ENCODE measurements around the gene COL6A2.
"Not testable (repeated sequence)": the region's sequence is repeated elsewhere in the genome, so short reads cannot be mapped to it uniquely, and the experiment has no call there.

COL6A2 gene

GRCh38 chr21:46097336-46098293, at the start of gene COL6A2:
TSS of gene COL6A2 (plus strand) at chr21:46098112.
- DNase-seq (ENCODE audit: low spot score), result peak; percentile 91

DNA sequence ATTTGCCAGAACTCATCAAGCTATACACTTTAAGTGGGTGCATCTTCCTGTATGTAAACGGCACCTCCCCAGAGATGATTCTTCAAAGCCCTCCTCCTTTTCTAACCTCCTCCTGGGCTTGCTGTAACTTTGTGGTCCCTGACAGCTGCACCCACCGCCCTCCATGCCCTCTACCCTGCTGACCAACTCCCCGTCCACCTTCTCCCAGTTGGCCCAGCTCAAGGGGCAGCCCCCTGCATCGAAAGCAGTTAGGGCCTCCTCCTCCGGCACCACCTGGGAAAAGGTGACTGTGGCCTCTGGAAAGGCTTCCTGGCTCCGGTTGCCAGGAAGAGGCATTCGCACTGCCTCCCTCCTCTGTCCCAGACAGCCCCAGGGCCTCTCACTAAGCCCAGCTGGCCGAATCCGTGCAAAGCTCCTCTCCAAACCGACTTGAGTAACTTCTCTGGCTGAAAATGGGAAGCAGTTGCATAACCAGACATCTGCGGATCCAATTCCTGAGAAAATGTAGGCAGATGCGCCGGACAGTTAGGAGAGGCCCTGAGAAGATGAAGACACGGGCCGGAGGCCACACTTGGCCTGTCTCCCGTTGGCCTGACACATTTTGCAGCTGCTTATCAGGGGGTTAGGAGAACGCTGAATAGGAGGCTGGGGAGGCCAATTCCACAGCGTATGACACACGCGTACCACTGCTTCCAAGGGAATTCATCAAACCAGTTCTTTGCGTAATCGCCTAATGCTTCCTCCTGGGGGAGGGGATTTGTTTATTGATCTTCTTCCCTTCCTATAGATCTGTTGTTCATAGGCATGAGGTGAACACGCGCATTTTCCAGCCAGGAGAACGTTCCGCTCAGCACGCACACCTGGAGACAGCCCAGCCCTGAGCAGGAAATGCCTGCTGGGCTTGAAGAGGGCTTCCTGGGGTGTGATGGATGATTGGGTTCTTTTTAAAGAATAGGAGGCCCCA, 48.7 kb upstream of the COL6A2 start:
- peak; percentile 89 for DNase-seq (ENCODE audit: low spot score)

GRCh38 chr21:46049890-46050667, 47.8 kb upstream of the COL6A2 start:
- DNase-seq (ENCODE audit: low spot score), result no peak

DNA sequence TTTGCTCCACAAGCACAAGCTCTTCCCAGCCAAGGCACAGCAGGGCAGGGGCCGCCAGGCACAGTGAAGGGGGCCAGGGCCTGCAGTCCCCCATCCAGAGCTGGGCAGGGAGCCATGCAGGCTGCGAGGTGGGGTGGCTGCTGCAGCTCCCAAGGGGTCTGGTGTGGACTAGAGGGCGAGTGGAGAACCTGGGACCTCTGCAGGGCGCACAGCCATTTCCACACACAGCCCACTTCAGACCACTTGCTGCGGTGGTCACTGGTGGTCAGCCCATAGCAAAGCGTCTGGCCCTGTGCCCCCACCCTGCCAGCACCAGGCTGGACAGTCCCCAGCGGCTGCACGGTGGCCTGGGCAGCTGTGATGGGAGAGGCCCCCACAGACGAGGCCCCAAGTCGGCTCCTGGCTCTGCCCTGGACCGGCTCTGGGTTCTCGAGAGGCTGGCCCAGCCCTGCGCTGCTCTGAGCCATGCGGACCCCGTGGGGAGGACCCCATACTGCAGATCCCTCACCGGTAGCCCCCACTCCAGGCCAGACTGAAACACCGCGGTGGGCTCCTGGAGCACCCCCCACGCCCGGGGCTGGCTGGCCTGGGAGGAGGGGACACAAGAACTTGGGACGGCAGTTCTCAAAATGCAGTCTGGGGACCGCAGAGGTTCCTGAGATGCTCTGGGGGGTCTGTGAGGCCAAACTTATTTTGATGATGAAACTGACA, 47.1 kb upstream of the COL6A2 start:
- DNase-seq (ENCODE audit: low spot score), result no peak

DNA sequence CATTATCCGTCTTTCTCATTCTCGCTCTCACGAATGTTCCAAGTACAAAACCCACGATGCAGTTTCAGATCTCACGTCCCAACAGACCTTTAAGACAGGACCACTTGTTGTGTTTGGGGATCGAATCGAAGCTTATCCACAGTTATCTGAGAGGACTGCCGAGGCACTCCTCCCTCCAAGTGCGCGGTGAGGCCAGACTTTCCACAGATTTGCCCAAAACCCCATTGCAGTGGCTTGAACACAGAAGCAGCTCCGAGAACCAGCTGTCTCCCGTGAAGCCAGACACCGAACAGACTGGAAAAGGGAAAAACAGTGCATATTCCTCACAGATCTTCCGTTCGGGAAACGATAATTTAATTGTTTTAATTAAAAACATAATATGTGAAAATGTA, 46.5 kb upstream of the COL6A2 start:
- no peak for DNase-seq (ENCODE audit: low spot score)

DNA sequence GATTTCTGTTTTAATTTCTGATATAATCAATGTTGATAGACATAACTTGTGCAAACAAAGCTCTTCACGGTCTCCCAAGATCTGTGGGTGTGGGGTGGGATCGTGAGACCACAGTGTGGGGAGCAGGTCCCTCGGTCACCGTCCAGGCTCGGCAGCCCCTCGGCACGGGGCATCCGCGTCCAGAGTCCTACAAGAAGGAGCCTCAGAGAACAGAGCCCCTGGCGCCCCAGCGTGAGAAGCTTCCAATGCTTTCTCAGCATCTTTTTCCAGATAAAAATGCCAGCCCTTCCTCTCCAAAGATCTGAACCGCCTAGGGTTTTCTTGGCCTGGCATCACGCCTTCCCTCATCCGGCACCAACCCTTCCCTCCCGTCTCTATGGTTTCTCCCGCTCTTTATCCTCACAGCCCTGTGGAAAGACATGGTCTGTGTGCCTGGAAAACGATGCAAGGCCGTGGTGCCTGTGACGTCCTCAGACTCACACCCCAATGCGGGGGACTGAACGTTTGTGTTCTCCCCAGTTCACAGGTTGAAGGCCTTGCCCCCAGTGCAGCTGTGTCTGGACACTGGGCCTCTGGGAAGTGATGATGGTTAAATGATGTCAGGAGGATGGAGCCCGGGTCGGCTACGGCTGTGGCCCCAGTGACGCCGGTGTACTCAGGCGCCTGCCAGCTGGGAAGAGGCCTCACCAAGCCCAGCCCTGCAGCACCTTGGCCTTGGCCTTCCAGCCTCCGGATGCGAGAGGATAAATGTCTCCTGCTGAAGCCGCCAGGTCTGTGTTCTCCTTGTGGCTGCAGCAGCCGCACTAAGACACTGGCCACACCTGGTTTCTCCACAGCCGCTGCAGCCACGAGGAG, 45.9 kb upstream of the COL6A2 start:
- no peak for DNase-seq (ENCODE audit: low spot score)

DNA sequence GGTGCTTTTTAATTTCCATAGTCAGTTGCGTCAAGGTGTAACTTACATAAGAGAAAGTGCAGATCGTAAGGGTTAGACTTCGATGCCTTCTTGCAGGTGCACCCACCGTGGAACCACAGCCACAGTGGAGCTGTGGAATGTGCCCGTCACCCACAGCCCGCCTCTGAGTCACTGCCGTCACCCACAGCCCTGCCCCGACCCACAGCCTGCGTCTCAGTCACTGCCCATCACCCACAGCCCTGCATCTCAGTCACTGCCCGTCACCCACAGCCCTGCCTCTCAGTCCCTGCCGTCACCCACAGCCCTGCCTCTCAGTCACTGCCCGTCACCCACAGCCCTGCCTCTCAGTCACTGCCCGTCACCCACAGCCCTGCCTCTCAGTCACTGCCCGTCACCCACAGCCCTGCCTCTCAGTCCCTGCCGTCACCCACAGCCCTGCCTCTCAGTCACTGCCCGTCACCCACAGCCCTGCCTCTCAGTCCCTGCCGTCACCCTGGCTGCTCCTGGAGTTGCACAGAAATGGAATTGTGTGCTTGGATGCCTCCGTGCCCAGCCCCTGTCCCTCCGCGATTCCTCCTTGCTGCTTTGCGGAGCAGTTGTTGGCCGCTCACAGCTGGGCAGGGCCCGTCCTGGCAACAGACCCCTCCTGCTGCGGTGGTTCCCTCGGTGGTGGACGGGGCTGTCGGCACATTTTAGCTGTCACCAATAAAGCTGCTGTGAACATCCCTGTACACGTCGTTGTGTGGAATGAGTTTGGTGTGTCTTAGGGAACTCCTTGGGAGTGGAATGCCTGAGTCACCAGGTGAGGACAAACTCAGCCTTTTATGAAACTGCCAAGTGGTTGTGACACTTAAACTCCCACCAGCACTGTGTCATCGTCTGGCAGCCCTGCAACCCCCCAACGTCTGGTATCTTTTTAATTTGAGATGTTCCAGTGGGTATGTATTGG, 44.9 kb upstream of the COL6A2 start:
- DNase-seq (ENCODE audit: low spot score), result peak; percentile 61

- DNase-seq (ENCODE audit: low spot score), result no peak
Observed at GRCh38 chr21:46054031-46054430, 43.9 kb upstream of the COL6A2 start.

GRCh38 chr21:46054451-46054881, 43.4 kb upstream of the COL6A2 start:
- peak; percentile 65 for DNase-seq (ENCODE audit: low spot score)

GRCh38 chr21:46055863-46056281, 42.0 kb upstream of the COL6A2 start:
- DNase-seq (ENCODE audit: low spot score), result no peak

DNA sequence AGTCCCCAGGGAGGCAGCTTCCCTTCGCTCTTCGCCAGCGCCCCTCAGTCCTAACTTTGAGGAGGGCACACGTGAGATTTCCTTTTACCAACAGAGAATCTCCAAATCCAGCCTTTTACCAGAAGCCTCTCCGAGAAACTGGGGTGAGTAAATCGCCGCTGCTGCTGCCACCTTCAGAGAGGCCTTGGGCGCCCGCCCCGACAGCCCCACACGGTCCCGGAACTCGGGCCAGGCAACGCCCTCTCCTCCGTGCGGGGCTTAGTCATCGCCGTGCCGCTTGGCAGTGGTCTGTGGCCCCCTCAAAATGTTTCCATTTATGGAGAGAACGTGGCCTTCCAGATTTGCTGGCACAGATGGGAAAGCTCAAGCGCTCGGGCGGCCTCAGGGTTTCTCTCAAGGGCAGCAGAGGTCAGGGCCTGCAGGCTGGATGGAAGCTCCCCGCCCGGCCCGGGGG, 41.4 kb upstream of the COL6A2 start:
- DNase-seq (ENCODE audit: low spot score), result peak; percentile 76

GRCh38 chr21:46057111-46057709, 40.7 kb upstream of the COL6A2 start:
- no peak for DNase-seq (ENCODE audit: low spot score)

- DNase-seq (ENCODE audit: low spot score), result no peak
Observed at GRCh38 chr21:46057710-46058241, 40.1 kb upstream of the COL6A2 start.

DNA sequence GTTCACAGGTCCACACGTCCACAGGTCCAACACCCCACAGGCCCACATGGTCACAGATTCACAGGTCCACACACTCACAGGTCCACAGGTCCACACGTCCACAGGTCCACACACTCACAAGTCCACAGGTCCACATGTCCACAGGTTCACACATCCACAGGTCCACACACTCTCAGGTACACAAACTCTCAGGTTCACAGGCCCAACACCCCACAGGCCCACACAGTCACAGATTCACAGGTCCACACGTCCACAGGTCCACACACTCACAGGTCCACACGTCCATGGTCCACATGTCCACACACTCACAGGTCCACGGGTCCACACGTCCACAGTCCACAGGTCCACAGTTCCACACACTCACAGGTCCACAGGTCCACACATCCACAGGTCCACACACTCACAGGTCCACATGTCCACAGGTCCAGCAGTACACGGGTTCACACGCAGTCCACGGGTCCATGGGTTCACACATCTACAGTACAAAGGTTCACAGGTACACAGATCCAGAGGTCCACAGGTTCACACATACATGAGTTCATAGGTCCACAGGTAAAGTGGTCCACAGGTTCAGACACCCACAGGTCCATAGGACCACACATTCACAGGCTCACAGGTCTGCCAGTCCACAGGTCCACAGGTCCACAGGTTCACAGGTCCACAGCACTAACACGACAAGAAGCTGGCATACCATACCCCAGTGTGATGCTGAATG, 39.3 kb upstream of the COL6A2 start:
- no peak for DNase-seq (ENCODE audit: low spot score)

DNA sequence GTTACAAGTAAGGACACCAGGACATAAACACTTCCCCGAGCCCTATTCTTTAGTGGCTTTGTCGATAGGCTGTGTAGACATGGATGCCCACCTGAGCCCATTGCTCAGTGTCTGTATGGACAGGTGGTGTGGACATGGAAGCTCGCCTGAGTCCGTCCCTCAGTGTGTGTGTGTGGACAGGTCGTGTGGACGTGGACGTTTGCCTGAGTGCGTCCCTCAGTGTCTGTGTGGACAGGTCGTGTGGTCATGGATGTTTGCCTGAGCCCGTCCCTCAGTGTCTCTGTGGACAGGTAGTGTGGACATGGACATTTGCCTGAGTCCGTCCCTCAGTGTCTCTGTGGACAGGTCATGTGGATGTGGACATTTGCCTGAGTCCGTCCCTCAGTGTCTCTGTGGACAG, 38.7 kb upstream of the COL6A2 start:
- DNase-seq (ENCODE audit: low spot score), result no peak

DNA sequence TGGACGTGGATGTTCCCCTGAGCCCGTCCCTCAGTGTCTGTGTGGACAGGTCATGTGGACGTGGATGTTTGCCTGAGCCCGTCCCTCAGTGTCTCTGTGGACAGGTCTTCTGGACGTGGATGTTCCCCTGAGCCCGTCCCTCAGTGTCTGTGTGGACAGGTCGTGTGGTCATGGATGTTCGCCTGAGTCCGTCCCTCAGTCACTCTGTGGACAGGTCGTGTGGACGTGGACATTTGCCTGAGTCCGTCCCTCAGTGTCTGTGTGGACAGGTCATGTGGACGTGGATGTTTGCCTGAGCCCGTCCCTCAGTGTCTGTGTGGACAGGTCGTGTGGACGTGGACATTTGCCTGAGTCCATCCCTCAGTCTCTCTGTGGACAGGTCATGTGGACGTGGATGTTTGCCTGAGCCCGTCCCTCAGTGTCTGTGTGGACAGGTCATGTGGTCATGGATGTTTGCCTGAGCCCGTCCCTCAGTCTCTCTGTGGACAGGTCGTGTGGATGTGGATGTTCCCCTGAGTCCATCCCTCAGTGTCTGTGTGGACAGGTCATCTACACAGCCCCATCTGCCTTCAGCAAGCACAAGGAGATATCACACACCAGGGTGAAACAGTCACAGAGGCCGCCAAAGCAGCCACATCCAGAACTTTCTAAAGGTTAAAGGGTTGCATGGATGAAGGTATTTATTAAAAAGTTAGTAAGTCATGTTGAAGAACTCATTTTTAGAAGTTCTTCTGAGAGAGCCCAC, 38.0 kb upstream of the COL6A2 start:
- DNase-seq (ENCODE audit: low spot score), result not testable (repeated sequence)

DNA sequence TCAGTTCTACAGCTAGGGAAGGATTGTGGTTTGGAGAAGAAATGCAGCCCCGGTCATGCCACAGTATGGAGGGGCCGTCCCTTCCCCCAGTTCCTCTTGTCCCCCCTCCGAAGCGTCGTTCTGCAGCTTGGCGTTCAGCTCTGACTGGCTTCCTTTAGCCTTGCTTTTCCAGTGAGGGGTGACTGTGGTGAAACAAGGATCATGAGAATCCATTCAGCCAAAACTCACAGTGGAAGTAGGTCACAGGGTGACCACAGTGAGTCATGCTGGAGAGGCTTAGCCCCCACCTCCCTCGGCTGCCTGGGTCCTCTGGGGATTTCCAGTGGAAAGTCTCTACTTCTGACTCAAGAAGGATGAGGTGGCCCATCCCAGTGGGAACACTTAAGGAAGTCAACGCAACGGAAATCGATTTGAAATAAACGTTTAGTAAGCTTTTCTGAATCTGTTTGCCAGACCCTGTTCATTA, 37.3 kb upstream of the COL6A2 start:
- DNase-seq (ENCODE audit: low spot score), result peak; percentile 90
